Hepatocyte (in vitro differentiated cells): ENCODE results near the gene EIF4ENIF1.

Source experiments
- EZH2 ChIP-seq: fragments of 200-600 bp; sonication (generic); IDR thresholded peaks from 2 replicates; pipeline ENCODE4 v1.6.1; 2016; ENCODE audit warnings: antibody characterized with exemption, mild to moderate bottlenecking, borderline replicate concordance
- EZH2phosphoT487 ChIP-seq: fragments of 200-600 bp; sonication (generic); IDR thresholded peaks from one replicate; pipeline ENCODE4 v1.6.1; 2018; ENCODE audit warnings: antibody characterized with exemption, mild to moderate bottlenecking, low read depth, moderate library complexity; ENCODE audit not compliant: unreplicated experiment, severe bottlenecking
- TF ChIP-seq, protein P1 (sequence below): fragments of 200-600 bp; sonication (generic); IDR thresholded peaks from 2 replicates; pipeline ENCODE4 v1.5.1; 2016; ENCODE audit warnings: antibody characterized with exemption, mild to moderate bottlenecking; ENCODE audit not compliant: poor library complexity

DNA sequence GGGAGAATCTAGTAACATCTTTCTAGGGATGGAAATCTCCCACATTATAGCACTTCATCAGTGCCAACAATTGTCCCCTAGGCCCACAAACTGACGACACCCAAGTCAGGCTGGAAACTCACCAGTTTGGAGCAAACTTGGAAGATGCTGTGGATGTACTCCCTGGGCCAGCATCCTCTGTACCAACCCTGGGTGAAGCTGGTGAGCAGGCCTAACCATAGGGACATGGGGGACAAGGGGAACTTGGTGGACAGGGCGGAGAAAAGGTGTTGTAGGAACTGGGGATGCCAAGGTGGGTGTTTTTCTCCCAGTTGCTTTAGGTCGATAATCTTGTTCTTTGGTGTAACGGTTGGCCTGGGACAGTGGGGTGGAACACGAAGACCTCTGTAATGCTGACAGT lies 48.0 kb downstream of the EIF4ENIF1 start:
- TF ChIP-seq, protein P1, sequence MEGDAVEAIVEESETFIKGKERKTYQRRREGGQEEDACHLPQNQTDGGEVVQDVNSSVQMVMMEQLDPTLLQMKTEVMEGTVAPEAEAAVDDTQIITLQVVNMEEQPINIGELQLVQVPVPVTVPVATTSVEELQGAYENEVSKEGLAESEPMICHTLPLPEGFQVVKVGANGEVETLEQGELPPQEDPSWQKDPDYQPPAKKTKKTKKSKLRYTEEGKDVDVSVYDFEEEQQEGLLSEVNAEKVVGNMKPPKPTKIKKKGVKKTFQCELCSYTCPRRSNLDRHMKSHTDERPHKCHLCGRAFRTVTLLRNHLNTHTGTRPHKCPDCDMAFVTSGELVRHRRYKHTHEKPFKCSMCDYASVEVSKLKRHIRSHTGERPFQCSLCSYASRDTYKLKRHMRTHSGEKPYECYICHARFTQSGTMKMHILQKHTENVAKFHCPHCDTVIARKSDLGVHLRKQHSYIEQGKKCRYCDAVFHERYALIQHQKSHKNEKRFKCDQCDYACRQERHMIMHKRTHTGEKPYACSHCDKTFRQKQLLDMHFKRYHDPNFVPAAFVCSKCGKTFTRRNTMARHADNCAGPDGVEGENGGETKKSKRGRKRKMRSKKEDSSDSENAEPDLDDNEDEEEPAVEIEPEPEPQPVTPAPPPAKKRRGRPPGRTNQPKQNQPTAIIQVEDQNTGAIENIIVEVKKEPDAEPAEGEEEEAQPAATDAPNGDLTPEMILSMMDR = no peak
- TF ChIP-seq EZH2 (no peak), EZH2phosphoT487 (no peak)
